Measurements from ENCODE around the gene PRSS57.

The PRSS57 gene

DNA sequence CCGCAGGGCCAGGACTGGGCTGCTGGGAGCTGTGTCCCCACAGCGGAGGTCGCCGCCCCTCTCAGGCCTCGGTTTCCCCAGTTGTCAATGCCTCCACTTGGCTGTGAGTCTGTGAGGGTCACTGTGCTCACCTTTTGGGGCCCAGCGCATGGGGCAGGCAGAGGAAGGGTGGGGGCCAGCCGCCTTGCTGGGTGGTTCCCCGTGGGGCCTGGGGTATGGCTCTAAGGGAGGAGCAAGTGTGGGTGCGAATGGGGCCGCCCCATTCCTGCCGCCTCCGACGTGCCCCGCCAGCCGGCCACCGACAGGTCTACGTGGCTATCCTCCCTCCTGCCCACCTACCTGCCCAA is 56.4 kb downstream of the PRSS57 start:
- no peak for TF ChIP-seq ZC3H10 (CRISPR knock-in tag; IDR thresholded peaks at IDR 0.05)
- TF ChIP-seq ZNF8 (CRISPR knock-in tag; IDR thresholded peaks at IDR 0.05) = no peak
- no peak for TF ChIP-seq ZNF565 (CRISPR knock-in tag; conservative IDR thresholded peaks at IDR 0.05; ENCODE audit: low read depth)
- TF ChIP-seq SNAI2 (CRISPR knock-in tag; IDR thresholded peaks at IDR 0.05) = no peak
- TF ChIP-seq, protein P1, sequence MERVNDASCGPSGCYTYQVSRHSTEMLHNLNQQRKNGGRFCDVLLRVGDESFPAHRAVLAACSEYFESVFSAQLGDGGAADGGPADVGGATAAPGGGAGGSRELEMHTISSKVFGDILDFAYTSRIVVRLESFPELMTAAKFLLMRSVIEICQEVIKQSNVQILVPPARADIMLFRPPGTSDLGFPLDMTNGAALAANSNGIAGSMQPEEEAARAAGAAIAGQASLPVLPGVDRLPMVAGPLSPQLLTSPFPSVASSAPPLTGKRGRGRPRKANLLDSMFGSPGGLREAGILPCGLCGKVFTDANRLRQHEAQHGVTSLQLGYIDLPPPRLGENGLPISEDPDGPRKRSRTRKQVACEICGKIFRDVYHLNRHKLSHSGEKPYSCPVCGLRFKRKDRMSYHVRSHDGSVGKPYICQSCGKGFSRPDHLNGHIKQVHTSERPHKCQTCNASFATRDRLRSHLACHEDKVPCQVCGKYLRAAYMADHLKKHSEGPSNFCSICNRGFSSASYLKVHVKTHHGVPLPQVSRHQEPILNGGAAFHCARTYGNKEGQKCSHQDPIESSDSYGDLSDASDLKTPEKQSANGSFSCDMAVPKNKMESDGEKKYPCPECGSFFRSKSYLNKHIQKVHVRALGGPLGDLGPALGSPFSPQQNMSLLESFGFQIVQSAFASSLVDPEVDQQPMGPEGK (CRISPR knock-in tag; IDR thresholded peaks at IDR 0.05; ENCODE audit: borderline replicate concordance) = no peak
- TF ChIP-seq PPARA (CRISPR knock-in tag; IDR thresholded peaks at IDR 0.05; ENCODE audit: borderline replicate concordance) = no peak
- no peak for TF ChIP-seq RARB (CRISPR knock-in tag; IDR thresholded peaks at IDR 0.05)
- no peak for TF ChIP-seq TSHZ2 (CRISPR knock-in tag; IDR thresholded peaks at IDR 0.05)
- TF ChIP-seq ZNF70 (CRISPR knock-in tag; IDR thresholded peaks at IDR 0.05) = no peak
- TF ChIP-seq POU6F1 (CRISPR knock-in tag; IDR thresholded peaks at IDR 0.05; ENCODE audit: borderline replicate concordance, low read depth) = no peak
- TF ChIP-seq CSDC2 (CRISPR knock-in tag; IDR thresholded peaks at IDR 0.05) = no peak
- TF ChIP-seq ESRRG (CRISPR knock-in tag; IDR thresholded peaks at IDR 0.05) = no peak
- TF ChIP-seq TCF4 (CRISPR knock-in tag; IDR thresholded peaks at IDR 0.05; ENCODE audit: borderline replicate concordance) = no peak
- no peak for TF ChIP-seq GLIS3 (CRISPR knock-in tag; IDR thresholded peaks at IDR 0.05)
- TF ChIP-seq, protein P2, sequence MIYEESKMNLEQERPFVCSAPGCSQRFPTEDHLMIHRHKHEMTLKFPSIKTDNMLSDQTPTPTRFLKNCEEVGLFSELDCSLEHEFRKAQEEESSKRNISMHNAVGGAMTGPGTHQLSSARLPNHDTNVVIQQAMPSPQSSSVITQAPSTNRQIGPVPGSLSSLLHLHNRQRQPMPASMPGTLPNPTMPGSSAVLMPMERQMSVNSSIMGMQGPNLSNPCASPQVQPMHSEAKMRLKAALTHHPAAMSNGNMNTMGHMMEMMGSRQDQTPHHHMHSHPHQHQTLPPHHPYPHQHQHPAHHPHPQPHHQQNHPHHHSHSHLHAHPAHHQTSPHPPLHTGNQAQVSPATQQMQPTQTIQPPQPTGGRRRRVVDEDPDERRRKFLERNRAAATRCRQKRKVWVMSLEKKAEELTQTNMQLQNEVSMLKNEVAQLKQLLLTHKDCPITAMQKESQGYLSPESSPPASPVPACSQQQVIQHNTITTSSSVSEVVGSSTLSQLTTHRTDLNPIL (CRISPR knock-in tag; IDR thresholded peaks at IDR 0.05; ENCODE audit: low read depth) = no peak
- ATAC-seq = no peak
